OCI-LY7 (cell line): ENCODE data around the gene PRAC2.

ENCODE experiments used
- CTCF ChIP-seq: fragments of 200-600 bp; sonication (generic); conservative IDR thresholded peaks from 2 replicates; pipeline ENCODE4 v1.5.1; 2014; ENCODE audit warnings: mild to moderate bottlenecking, antibody characterized with exemption, low read length, moderate library complexity, mixed read lengths
- EZH2phosphoT487 ChIP-seq: fragments of 200-600 bp; sonication (generic); IDR thresholded peaks from 2 replicates; pipeline ENCODE4 v1.6.1; 2018; ENCODE audit warnings: low read depth, borderline replicate concordance, mild to moderate bottlenecking, mixed run types, antibody characterized with exemption, low read length, moderate library complexity, mixed read lengths

GRCh38 chr17:48722201-48722907 lies 631 bp upstream of the PRAC2 start, which contains the start of gene PRAC1:
- TF ChIP-seq EZH2phosphoT487 (no peak), CTCF (no peak)
